Spleen (tissue), 11 donors: ENCODE measurements around the gene RPS6KA2. TPM values are rescaled to one million over a fixed set of nuclear protein-coding genes. Genes with fewer than 3 reads are reported as not detected.
"Not testable (repeated sequence)": the region's sequence is repeated elsewhere in the genome, so short reads cannot be mapped to it uniquely, and the experiment has no call there.

Experiments used
- DNase-seq: peaks from one replicate; pipeline ENCODE4 v3.0.0-alpha.2; 2020
- H3K27ac ChIP-seq, 8 donors: fragments of 200-600 bp; sonication (generic) in 7 of 8; 1 replicate in 4 of 8; 2 replicates in 4 of 8; pipeline versions ENCODE4 v1.5.0 to v1.8.0; 2016 to 2021; ENCODE audit warnings: inconsistent platforms in 4 of 8, mild to moderate bottlenecking in 4 of 8, moderate library complexity in 1 of 8
- H3K27me3 ChIP-seq, 7 donors: fragments of 200-600 bp; sonication (generic) in 6 of 7; replicated peaks in 1 of 7; 1 replicate in 4 of 7; 2 replicates in 3 of 7; pipeline versions ENCODE4 v1.5.0 to v1.8.0; 2016 to 2021; ENCODE audit warnings: inconsistent platforms in 3 of 7, mild to moderate bottlenecking in 1 of 7
- H3K36me3 ChIP-seq, 6 donors: fragments of 200-600 bp; sonication (generic) in 5 of 6; 1 replicate in 4 of 6; 2 replicates in 2 of 6; pipeline versions ENCODE4 v1.5.0 to v1.8.0; 2016 to 2021; ENCODE audit warnings: inconsistent platforms in 2 of 6
- H3K4me1 ChIP-seq, 6 donors: fragments of 200-600 bp; sonication (generic) in 5 of 6; 1 replicate in 3 of 6; 2 replicates in 3 of 6; pipeline versions ENCODE4 v1.5.0 to v1.8.0; 2016 to 2021; ENCODE audit warnings: inconsistent platforms in 3 of 6
- H3K4me3 ChIP-seq, 8 donors: fragments of 200-600 bp; sonication (generic) in 7 of 8; 1 replicate in 4 of 8; 2 replicates in 4 of 8; pipeline versions ENCODE4 v1.5.0 to v1.8.0; 2016 to 2021; ENCODE audit warnings: inconsistent platforms in 4 of 8, mild to moderate bottlenecking in 4 of 8, moderate library complexity in 2 of 8
- H3K9me3 ChIP-seq, 8 donors: fragments of 200-600 bp; sonication (generic) in 7 of 8; 1 replicate in 4 of 8; 2 replicates in 4 of 8; pipeline versions ENCODE4 v1.5.0 to v1.8.0; 2016 to 2021; ENCODE audit warnings: inconsistent platforms in 4 of 8
- POLR2A ChIP-seq, 3 donors: fragments of 450-650 bp; IDR thresholded peaks; one replicate each; pipeline ENCODE4 v1.5.1; 2017; ENCODE audit warnings: antibody characterized with exemption in 3 of 3, mild to moderate bottlenecking in 1 of 3
- POLR2AphosphoS5 ChIP-seq, 3 donors: sonication (generic); formaldehyde crosslinking; IDR thresholded peaks; one replicate each; pipeline ENCODE4 v1.5.1; 2017; ENCODE audit warnings: antibody characterized with exemption in 3 of 3
- WGBS, 5 donors: extraction: QIAGEN DNeasy Blood & Tissue Kit in 3 of 5; methylation state at CpG; one replicate each; pipeline versions ENCODE4 v1.1.5 to v1.1.7; 2013 to 2018; 5-methylcytosine and 5-hydroxymethylcytosine counted together
- intact Hi-C: fragments of 100-400 bp; cut with DNase I; formaldehyde crosslinking; loops from one replicate; pipeline ENCODE4 v1.15.0; 2023; ENCODE audit warnings: low total_unique reads
- polyA plus RNA-seq, 3 donors: library from polyadenylated mRNA; stranded (reverse); fragments of 200-250 nt; gene quantifications; one replicate each; pipeline ENCODE4 v1.2.1, GENCODE V29; 2013
- total RNA-seq, 7 donors: library from RNA; depleted of rRNA in 3 of 7; stranded (reverse); fragments of >200 nt in 3 of 7; fragmentation: NEBNext Ultra II Directional in 4 of 7; extraction: Animal tissue kit (Norgen Biotek cat#: 25700) in 4 of 7; gene quantifications; one replicate each; pipeline versions ENCODE4 v1.1.0 to v1.2.1, GENCODE V29; 2016 to 2021
- TF ChIP-seq, protein P1 (sequence below), 11 experiments: fragments of 200-600 bp in 7 of 11; fragments of 450-650 bp in 4 of 11; sonication (generic) in 4 of 11; IDR thresholded peaks in 8 of 11; conservative IDR thresholded peaks in 3 of 11; 1 replicate in 7 of 11; 2 replicates in 4 of 11; pipeline versions ENCODE4 v1.4.0 to v1.8.0; 2016 to 2021; ENCODE audit warnings: antibody characterized with exemption in 11 of 11, inconsistent platforms in 4 of 11, mild to moderate bottlenecking in 1 of 11
- donor health status: healthy with polysubstance abuse.
- donor health status: DM: no; HTN: no; CAD: no; lungs with moderate emphysema.
- donor health status: DM: no; HTN: no; CAD: no.
- donor health status: Bipolar disorder and iron deficiency.
- donor health status: healthy.
- donor health status: DM: no; HTN: no; CAD: no.
- donor health status: DM: yes; HTN: yes; CAD: no.

Gene RPS6KA2
- total and polyA plus RNA-seq, 10 donors = 7.6 to 123 (median 58.1) TPM

GRCh38 chr6:166584853-166585429 lies 42.1 kb downstream of the RPS6KA2 start:
- no peaks in the 10 kb centered on the region for H3K36me3 ChIP-seq
- H3K9me3 ChIP-seq = no peaks in the 10 kb centered on the region
- intact Hi-C loops = no loop called here
- H3K4me1 ChIP-seq = peaks cover 14 to 51% (median 39%) of the 10 kb centered on the region in 6 donors
- TF ChIP-seq POLR2AphosphoS5 (IDR thresholded peaks at IDR 0.05) (no peak), POLR2A (IDR thresholded peaks at IDR 0.05) (no peak)
- no peaks in the 10 kb centered on the region for H3K27me3 ChIP-seq
- no peak overlapping the region for H3K4me3 ChIP-seq
- 51 to 79% (median 63%) methylated on average over 12 of the region's 12 CpGs for WGBS, 5 donors
- peak overlapping the region in 1 of 8 donors; percentile 11 for H3K27ac ChIP-seq
- DNase-seq = peak; percentile 64

GRCh38 chr6:166584155-166584554 lies 42.9 kb downstream of the RPS6KA2 start:
- Histone ChIP-seq H3K27me3 (no peaks in the 10 kb centered on the region), H3K27ac (peak overlapping the region in 2 of 8 donors; percentile 12 to 19), H3K4me1 (peaks cover 11 to 43% (median 31%) of the 10 kb centered on the region in 6 donors), H3K9me3 (no peaks in the 10 kb centered on the region), H3K4me3 (no peak overlapping the region), H3K36me3 (no peaks in the 10 kb centered on the region)
- WGBS, 5 donors = 32 to 56% (median 42%) methylated on average over 3 of the region's 3 CpGs
- peak; percentile 76 for DNase-seq
- TF ChIP-seq POLR2AphosphoS5 (IDR thresholded peaks at IDR 0.05) (no peak), POLR2A (IDR thresholded peaks at IDR 0.05) (no peak)
- TF ChIP-seq, protein P1, sequence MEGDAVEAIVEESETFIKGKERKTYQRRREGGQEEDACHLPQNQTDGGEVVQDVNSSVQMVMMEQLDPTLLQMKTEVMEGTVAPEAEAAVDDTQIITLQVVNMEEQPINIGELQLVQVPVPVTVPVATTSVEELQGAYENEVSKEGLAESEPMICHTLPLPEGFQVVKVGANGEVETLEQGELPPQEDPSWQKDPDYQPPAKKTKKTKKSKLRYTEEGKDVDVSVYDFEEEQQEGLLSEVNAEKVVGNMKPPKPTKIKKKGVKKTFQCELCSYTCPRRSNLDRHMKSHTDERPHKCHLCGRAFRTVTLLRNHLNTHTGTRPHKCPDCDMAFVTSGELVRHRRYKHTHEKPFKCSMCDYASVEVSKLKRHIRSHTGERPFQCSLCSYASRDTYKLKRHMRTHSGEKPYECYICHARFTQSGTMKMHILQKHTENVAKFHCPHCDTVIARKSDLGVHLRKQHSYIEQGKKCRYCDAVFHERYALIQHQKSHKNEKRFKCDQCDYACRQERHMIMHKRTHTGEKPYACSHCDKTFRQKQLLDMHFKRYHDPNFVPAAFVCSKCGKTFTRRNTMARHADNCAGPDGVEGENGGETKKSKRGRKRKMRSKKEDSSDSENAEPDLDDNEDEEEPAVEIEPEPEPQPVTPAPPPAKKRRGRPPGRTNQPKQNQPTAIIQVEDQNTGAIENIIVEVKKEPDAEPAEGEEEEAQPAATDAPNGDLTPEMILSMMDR (IDR thresholded peaks at IDR 0.05 in 8 of 11, conservative IDR thresholded peaks at IDR 0.05 in 3 of 11) = no peak
- intact Hi-C loops = no loop called here

GRCh38 chr6:166583230-166583965 lies 43.7 kb downstream of the RPS6KA2 start:
- intact Hi-C loops = no loop called here
- peak overlapping the region in 2 of 8 donors; percentile 12 to 19 for H3K27ac ChIP-seq
- H3K36me3 ChIP-seq = no peaks in the 10 kb centered on the region
- H3K4me3 ChIP-seq = no peak overlapping the region
- H3K4me1 ChIP-seq = peaks cover 3 to 35% (median 24%) of the 10 kb centered on the region in 6 donors
- no peaks in the 10 kb centered on the region for H3K27me3 ChIP-seq
- TF ChIP-seq POLR2AphosphoS5 (IDR thresholded peaks at IDR 0.05) (no peak), POLR2A (IDR thresholded peaks at IDR 0.05) (no peak)
- TF ChIP-seq, protein P1 (IDR thresholded peaks at IDR 0.05 in 8 of 11, conservative IDR thresholded peaks at IDR 0.05 in 3 of 11) = no peak
- no peak for DNase-seq
- WGBS, 5 donors = 63 to 75% (median 67%) methylated on average over 15 of the region's 15 CpGs
- H3K9me3 ChIP-seq = no peaks in the 10 kb centered on the region

DNA sequence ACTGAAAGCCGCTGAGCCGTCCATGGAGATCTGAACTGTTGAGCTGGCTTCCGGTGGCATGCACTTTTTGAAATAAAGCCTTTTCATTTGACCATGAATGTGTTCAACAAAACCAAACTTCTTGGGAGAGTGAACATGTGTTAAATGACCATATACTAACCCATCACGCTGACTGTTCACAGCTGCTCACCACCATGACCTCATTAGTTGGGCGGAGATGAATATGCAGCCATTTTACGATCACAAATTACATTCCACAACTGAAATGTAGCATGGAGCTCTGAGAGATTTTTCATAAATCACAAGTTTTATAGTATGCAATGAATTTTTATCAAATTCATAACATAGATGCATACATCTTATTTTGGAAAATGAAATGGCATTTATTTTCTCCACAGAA lies 44.8 kb downstream of the RPS6KA2 start:
- 83 to 90% (median 86%) methylated on average over 6 of the region's 6 CpGs for WGBS, 5 donors
- Histone ChIP-seq H3K4me3 (no peak overlapping the region), H3K27ac (no peak overlapping the region), H3K36me3 (no peaks in the 10 kb centered on the region), H3K9me3 (peaks cover 0 to 4% (median 2%) of the 10 kb centered on the region in 8 donors), H3K27me3 (no peaks in the 10 kb centered on the region), H3K4me1 (peaks cover 0 to 24% (median 12%) of the 10 kb centered on the region in 6 donors)
- DNase-seq = no peak
- TF ChIP-seq, protein P1 (IDR thresholded peaks at IDR 0.05 in 8 of 11, conservative IDR thresholded peaks at IDR 0.05 in 3 of 11) = no peak
- no peak for TF ChIP-seq POLR2AphosphoS5 (IDR thresholded peaks at IDR 0.05)
- TF ChIP-seq POLR2A (IDR thresholded peaks at IDR 0.05) = no peak
- intact Hi-C loops = no loop called here

- H3K4me3 ChIP-seq, H3K27me3 ChIP-seq, intact Hi-C loops, H3K9me3 ChIP-seq, H3K27ac ChIP-seq, DNase-seq, H3K36me3 ChIP-seq: not testable (repeated sequence)
- H3K4me1 ChIP-seq = peaks cover 0 to 20% (median 8%) of the 10 kb centered on the region in 6 donors
- 91 to 97% (median 94%) methylated on average over 8 of the region's 8 CpGs for WGBS, 5 donors
Measured at GRCh38 chr6:166581801-166582200, 45.2 kb downstream of the RPS6KA2 start.
